ENCODE measurements around the gene REC8.
A peak's percentile ranks its signal among the peaks of the same experiment; 100 is the strongest.

Gene REC8

GRCh38 chr14:24159777-24160498, 11.9 kb upstream of the REC8 start:
- DNase-seq (ENCODE audit: low spot score), result no peak

GRCh38 chr14:24160499-24160849, 11.4 kb upstream of the REC8 start:
- DNase-seq (ENCODE audit: low spot score), result no peak

DNA sequence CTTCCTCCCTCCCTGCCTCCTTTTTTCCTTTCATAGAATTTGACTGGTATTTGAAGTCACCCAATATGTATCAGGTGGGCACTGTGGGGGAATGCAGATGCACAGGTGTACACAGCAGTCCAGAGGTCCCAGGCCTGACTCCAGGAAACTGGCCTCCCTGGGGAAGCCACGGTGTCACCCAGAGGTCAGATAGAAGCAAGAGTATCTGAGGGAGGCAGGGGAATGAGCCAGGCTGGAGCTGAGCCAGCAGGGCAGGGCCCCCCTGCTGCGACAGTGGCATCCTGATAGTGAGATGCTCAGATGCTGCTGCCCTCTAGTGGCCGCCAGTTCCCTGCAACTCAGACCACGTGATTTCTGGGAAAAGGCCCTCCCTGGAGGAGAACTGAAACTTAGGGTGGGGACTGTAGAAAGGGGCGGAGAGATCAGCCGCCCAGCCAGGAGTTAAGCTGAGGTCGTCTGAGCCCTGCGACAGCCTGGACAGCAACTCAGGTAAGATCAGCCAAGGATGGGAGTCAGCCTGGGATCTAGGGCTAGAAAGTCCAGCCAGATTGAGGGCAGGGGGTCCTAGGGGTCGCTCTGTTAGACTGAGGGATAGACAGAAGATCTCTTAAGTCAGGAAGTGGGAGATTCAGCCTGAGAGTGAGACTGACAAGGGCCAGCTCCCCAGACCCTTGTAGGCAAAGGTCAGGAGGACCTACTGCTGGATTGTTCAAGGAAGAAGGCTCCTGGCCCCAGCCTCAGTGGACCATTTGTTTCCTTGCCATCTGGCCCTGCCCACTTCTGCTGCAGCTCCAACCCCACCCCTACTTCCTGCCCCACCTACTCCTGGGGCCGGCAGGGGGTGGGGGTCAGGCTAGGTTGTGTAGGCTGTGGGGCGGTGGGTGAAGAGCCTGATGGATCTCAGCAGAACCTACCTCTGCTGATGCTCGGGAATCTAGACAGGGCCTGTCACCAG, 10.8 kb upstream of the REC8 start, which contains the start of gene IRF9:
Gene IRF9, plus strand, starts transcription at position 416 of the 955 bp plus-strand sequence. CDS start 880 bp downstream, outside the sequence.
- peak; percentile 96 for DNase-seq (ENCODE audit: low spot score)

DNA sequence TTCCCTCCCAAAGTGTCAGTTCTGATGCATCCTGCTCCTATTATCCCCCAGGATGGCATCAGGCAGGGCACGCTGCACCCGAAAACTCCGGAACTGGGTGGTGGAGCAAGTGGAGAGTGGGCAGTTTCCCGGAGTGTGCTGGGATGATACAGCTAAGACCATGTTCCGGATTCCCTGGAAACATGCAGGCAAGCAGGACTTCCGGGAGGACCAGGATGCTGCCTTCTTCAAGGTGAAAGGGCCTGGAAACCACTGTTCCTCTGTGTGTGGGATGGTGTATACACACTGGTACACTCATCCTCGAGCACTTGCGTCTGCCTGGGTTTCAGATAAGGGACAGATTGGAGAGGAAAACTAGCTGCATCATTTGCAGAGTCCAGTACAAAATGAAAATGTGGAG, 9.8 kb upstream of the REC8 start:
- no peak for DNase-seq (ENCODE audit: low spot score)

GRCh38 chr14:24164518-24164991, 7.3 kb upstream of the REC8 start:
- DNase-seq (ENCODE audit: low spot score), result no peak

DNA sequence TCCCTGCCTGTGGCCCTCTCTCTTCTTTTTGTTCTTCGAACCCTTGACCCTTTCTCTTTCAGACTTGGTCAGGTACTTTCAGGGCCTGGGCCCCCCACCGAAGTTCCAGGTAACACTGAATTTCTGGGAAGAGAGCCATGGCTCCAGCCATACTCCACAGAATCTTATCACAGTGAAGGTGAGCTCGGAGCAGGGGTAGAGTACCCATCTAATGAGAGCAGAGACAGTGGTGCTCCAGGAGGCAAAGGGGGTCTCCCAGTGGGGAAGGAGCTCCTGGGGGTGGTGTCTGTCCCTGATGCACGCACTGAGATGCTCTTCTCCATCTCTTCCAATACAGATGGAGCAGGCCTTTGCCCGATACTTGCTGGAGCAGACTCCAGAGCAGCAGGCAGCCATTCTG, 6.1 kb upstream of the REC8 start:
- no peak for DNase-seq (ENCODE audit: low spot score)

DNA sequence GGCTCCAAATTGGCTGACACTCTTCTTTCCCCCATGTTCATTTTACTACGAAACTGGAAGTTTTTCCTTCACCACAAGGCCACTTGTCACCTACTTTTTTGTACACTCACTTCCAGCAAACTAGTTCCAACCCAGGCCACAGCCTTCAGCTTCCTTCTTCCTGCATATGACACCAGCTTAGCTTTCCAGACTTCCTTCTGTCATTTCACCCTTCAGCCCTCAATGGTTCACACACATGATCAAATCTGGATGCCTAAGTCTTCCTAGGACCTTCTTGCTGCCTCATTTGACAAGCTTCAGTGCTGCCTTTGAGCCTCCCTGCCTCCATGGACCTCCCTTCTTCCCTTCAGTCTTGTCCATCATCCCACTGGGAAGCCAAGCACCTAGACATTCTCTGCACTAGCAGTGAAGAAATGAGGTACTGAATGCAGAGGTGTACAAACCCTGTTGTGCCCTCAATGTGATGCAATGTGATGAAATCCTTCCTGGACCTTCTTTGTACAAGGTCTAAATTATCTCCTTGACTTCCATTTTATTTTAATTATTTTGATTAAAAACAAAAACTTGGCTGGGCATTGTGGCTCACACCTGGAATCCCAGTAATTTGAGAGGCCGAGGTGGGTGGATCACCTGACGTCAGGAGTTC, 4.3 kb upstream of the REC8 start:
- DNase-seq (ENCODE audit: low spot score), result no peak

GRCh38 chr14:24172261-24172860, 481 bp downstream of the REC8 start:
- no peak for DNase-seq (ENCODE audit: low spot score)

DNA sequence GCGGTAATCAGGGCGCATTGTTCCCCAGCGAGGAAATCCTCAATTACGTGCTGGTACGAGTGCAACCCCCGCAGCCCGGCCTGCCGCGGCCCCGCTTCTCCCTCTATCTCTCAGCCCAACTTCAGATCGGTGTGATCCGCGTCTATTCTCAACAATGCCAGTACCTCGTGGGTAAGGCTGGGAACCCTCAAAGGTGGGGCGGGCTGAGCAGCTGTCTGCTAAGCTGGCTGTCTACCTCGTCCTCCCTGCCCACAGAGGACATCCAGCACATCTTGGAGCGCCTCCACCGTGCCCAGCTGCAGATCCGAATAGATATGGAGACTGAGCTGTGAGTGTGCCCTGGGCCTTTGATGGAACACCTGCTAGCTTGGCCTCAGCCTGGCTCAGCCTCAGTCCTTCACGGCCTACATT, 996 bp downstream of the REC8 start:
- no peak for DNase-seq (ENCODE audit: low spot score)

DNA sequence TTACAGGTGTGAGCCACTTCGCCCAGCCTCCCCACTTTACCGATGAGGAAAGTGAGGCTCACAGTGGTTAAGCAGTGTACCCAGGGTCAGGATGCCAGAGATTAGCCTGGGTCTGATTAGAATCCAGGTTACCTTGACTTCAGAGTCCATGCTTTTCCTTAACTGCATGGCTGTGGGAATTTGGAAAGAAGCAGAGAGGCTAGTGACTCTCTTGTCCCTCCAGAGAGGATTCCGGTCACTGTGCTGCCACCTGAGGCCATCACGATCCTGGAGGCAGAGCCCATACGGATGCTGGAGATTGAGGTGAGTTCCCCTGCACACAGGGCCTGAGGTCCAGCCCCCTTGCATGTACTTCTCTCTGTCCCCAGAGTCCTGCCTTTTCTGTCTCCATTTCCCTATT, 4.7 kb downstream of the REC8 start:
- no peak for DNase-seq (ENCODE audit: low spot score)

DNA sequence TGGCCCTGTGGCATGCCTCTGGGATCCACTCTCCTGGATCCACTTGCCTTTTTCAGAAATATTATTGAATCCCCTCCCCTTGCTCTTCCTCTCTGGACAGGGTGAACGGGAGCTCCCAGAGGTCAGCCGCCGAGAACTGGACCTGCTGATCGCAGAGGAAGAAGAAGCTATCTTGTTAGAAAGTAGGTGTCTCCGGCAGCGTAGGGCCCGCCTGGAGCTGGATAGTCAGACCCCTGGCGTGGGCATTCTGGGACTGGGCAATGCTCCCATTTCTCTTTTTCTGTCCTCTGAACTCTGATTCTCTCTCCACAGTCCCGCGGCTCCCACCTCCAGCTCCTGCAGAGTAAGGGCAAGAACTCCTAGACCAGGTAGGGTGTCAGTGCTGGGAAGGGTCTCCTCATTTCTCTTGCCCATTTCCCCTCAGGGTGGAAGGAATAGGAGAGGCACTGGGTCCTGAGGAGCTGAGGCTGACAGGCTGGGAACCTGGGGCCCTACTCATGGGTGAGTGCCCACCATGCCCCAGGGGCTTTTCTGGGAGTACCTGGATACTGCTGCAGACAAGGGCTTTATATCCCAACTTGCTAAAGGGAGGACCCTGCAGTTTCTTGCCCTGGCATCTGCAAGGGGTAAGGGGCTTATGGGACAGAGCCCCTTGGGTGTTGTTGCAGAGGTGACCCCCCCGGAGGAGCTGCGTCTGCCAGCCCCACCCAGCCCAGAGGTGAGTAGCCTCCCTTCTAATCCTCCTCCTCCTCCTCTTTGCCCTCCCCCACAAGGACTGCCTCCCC, 5.4 kb downstream of the REC8 start:
- DNase-seq (ENCODE audit: low spot score), result no peak

GRCh38 chr14:24177891-24178290, 6.0 kb downstream of the REC8 start:
- DNase-seq (ENCODE audit: low spot score), result no peak

- no peak for DNase-seq (ENCODE audit: low spot score)
Measured at GRCh38 chr14:24178399-24179178, 6.7 kb downstream of the REC8 start.

GRCh38 chr14:24179294-24179960, 7.5 kb downstream of the REC8 start:
- DNase-seq (ENCODE audit: low spot score), result no peak

GRCh38 chr14:24179961-24180796, 8.3 kb downstream of the REC8 start:
- DNase-seq (ENCODE audit: low spot score), result peak; percentile 78

DNA sequence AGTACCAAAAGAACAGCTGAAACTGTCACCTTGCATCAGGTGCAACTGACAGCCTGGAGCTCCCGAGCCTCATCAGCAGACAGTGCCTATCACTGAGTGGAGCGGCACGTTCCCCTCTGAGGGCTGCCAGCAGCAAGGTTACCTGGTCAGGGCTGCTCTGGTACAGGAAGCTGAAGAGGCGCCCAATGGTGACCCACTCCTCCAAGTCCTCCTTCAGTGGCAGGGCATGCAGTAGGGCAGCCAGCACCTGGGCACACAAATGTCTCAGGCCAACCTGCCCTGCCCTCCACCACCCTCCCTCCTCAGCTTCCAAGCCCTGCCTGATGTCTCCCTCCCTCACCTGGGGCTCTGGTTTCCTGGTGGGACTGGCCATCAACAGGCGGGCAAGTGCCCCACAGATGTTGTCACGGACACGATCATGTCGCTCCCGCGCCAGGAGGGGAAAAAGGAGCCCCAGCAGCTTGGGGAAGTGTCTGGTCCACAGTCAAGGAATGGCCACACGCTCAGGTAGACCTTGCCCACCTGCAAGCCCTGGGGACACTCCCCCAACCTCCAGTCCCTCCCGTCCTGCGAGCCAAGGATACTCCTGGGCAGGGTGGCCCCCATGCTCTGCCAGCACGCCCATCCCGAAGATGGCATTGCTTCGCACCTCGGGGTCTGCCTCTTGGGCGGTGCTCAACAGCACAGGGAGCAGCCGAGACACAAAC, 9.6 kb downstream of the REC8 start:
- no peak for DNase-seq (ENCODE audit: low spot score)

GRCh38 chr14:24182110-24182882, 10.4 kb downstream of the REC8 start:
- no peak for DNase-seq (ENCODE audit: low spot score)
